Measurements from ENCODE around the gene NIPBL.
"Not testable (repeated sequence)": the region's sequence is repeated elsewhere in the genome, so short reads cannot be mapped to it uniquely, and the experiment has no call there.

DNA sequence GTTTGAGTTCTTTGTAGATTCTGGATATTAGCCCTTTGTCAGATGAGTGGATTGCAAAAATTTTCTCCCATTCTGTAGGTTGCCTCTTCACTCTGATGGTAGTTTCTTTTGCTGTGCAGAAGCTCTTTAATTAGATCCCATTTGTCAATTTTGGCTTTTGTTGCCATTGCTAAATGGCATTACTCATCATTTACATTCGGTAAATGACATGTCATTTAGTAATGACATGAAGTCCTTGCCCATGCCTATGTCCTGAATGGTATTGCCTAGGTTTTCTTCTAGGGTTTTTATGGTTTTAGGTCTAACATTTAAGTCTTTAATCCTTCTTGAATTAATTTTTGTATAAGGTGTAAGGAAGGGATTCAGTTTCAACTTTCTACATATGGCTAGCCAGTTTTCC lies 40.8 kb downstream of the NIPBL start:
- not testable (repeated sequence) for TF ChIP-seq EZH2 (IDR thresholded peaks at IDR 0.05); POLR2A (IDR thresholded peaks at IDR 0.05; ENCODE audit: borderline replicate concordance, extremely low read depth, insufficient read depth, insufficient read length); ZFX (IDR thresholded peaks at IDR 0.05); JUND (IDR thresholded peaks at IDR 0.05); CEBPB (IDR thresholded peaks at IDR 0.05; ENCODE audit: low read depth); YY1 (IDR thresholded peaks at IDR 0.05; ENCODE audit: extremely low read depth, insufficient replicate concordance, low read depth, low read length); EGR1 (IDR thresholded peaks at IDR 0.05; ENCODE audit: low read depth)
- TF ChIP-seq, protein P1, sequence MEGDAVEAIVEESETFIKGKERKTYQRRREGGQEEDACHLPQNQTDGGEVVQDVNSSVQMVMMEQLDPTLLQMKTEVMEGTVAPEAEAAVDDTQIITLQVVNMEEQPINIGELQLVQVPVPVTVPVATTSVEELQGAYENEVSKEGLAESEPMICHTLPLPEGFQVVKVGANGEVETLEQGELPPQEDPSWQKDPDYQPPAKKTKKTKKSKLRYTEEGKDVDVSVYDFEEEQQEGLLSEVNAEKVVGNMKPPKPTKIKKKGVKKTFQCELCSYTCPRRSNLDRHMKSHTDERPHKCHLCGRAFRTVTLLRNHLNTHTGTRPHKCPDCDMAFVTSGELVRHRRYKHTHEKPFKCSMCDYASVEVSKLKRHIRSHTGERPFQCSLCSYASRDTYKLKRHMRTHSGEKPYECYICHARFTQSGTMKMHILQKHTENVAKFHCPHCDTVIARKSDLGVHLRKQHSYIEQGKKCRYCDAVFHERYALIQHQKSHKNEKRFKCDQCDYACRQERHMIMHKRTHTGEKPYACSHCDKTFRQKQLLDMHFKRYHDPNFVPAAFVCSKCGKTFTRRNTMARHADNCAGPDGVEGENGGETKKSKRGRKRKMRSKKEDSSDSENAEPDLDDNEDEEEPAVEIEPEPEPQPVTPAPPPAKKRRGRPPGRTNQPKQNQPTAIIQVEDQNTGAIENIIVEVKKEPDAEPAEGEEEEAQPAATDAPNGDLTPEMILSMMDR (IDR thresholded peaks at IDR 0.05 in 2 of 3, conservative IDR thresholded peaks at IDR 0.05 in 1 of 3; ENCODE audit: borderline replicate concordance in 1 of 3, insufficient read depth in 1 of 3, low read depth in 2 of 3, low read length in 2 of 3), result not testable (repeated sequence)
